Calu3 (cell line): Measurements from ENCODE around the gene DKKL1. TPM values are rescaled to one million over a fixed set of nuclear protein-coding genes. Genes with fewer than 3 reads are reported as not detected.
"Not testable (repeated sequence)": the region's sequence is repeated elsewhere in the genome, so short reads cannot be mapped to it uniquely, and the experiment has no call there.

ENCODE experiments used
- BruUV-seq: library from RNA; stranded (reverse); fragments of 400-500 nt; replicated peaks from 2 replicates; lab custom pipeline; 2021; lab: Mats Ljungman, UMichigan
- CTCF ChIA-PET: fragments of 300-600 bp; sonication (Branson Sonifier 250); formaldehyde crosslinking; loops from one replicate; lab custom pipeline; 2022; ENCODE audit warnings: antibody characterized with exemption; lab: Charles Lee
- DNase-seq: peaks from one replicate; pipeline ENCODE4 v3.0.0; 2022
- H3K27ac Mint-ChIP-seq: one replicate; pipeline ENCODE4 v1.8.0; 2022; ENCODE audit warnings: mixed read lengths; ENCODE audit not compliant: unreplicated experiment
- H3K27me3 Mint-ChIP-seq: one replicate; pipeline ENCODE4 v1.8.0; 2022; ENCODE audit warnings: mixed read lengths; ENCODE audit not compliant: unreplicated experiment
- H3K36me3 Mint-ChIP-seq: one replicate; pipeline ENCODE4 v1.8.0; 2022; ENCODE audit warnings: mild to moderate bottlenecking, moderate library complexity, mixed read lengths; ENCODE audit not compliant: insufficient read depth, unreplicated experiment
- H3K4me1 Mint-ChIP-seq: one replicate; pipeline ENCODE4 v1.8.0; 2022; ENCODE audit warnings: mild to moderate bottlenecking, low read depth, mixed read lengths; ENCODE audit not compliant: unreplicated experiment
- H3K4me3 Mint-ChIP-seq: one replicate; pipeline ENCODE4 v1.8.0; 2022; ENCODE audit warnings: mild to moderate bottlenecking, low read depth, moderate library complexity, mixed read lengths; ENCODE audit not compliant: unreplicated experiment
- H3K9me3 Mint-ChIP-seq: one replicate; pipeline ENCODE4 v1.8.0; 2022; ENCODE audit warnings: low read depth, mixed read lengths; ENCODE audit not compliant: unreplicated experiment
- intact Hi-C: fragments of 100-400 bp; cut with micrococcal nuclease; formaldehyde crosslinking; loops from one replicate; pipeline ENCODE4 v1.10.0; 2022; ENCODE audit not compliant: unreplicated experiment
- total RNA-seq: library from RNA; stranded (reverse); gene quantifications from 2 replicates; pipeline ENCODE4 v1.2.3, GENCODE V29; 2022
- TF ChIP-seq, protein P1 (sequence below): fragments of 200-600 bp; IDR thresholded peaks from one replicate; pipeline ENCODE4 v1.8.0; 2022; ENCODE audit warnings: antibody characterized with exemption; ENCODE audit not compliant: unreplicated experiment

Gene DKKL1
- total RNA-seq, 1 experiment from 2014 or later = not detected

DNA sequence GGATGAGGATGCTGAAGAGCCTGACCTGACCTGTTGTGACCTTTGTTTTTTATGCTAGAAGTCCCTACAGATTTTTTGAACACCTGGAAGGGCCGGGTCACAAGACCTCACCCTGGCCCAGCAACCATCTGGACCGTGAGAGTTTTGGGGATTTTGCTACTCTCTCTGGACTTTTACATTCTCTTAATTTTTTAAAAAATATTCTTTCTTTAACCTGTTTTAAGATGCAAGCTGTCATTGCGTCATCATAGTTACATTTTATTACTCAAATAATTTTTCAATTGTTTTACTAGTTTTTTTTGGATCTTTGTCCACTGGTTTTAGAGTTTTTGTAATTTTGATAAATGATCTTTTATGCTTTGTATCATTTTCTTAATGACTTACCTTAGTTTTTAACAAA lies 7.5 kb downstream of the DKKL1 start:
- Mint-ChIP-seq H3K4me3 (no peak overlapping the region), H3K36me3 (peaks cover 3% of the 10 kb centered on the region), H3K9me3 (peaks cover 6% of the 10 kb centered on the region), H3K4me1 (no peaks in the 10 kb centered on the region), H3K27ac (no peak overlapping the region), H3K27me3 (peaks cover 41% of the 10 kb centered on the region)
- BruUV-seq = no TSS peak
- DNase-seq = no peak
- CTCF ChIA-PET = no interaction called here
- intact Hi-C loops = no loop called here
- TF ChIP-seq, protein P1, sequence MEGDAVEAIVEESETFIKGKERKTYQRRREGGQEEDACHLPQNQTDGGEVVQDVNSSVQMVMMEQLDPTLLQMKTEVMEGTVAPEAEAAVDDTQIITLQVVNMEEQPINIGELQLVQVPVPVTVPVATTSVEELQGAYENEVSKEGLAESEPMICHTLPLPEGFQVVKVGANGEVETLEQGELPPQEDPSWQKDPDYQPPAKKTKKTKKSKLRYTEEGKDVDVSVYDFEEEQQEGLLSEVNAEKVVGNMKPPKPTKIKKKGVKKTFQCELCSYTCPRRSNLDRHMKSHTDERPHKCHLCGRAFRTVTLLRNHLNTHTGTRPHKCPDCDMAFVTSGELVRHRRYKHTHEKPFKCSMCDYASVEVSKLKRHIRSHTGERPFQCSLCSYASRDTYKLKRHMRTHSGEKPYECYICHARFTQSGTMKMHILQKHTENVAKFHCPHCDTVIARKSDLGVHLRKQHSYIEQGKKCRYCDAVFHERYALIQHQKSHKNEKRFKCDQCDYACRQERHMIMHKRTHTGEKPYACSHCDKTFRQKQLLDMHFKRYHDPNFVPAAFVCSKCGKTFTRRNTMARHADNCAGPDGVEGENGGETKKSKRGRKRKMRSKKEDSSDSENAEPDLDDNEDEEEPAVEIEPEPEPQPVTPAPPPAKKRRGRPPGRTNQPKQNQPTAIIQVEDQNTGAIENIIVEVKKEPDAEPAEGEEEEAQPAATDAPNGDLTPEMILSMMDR = no peak

DNA sequence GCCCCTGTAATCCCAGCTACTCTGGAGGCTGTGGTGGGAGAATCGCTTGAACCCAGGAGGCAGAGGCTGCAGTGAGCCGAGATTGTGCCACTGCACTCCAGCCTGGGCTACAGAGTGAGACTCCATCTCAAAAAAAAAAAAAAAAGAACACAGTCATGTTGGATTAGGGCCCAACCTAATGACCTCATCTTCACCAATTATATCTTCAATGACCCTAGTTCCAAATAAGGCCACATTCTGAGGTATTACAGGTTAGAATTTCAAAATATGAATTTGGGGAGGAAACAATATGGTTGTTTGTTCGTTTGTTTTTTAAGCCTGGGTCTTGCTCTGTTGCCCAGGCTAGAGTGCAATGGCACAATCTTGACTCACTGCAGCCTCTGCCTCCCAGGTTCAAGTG lies 9.5 kb downstream of the DKKL1 start:
- H3K4me1 Mint-ChIP-seq, intact Hi-C loops, H3K36me3 Mint-ChIP-seq, DNase-seq, CTCF ChIA-PET, H3K27ac Mint-ChIP-seq, H3K9me3 Mint-ChIP-seq, H3K4me3 Mint-ChIP-seq, BruUV-seq: not testable (repeated sequence)
- peaks cover 51% of the 10 kb centered on the region for H3K27me3 Mint-ChIP-seq

DNA sequence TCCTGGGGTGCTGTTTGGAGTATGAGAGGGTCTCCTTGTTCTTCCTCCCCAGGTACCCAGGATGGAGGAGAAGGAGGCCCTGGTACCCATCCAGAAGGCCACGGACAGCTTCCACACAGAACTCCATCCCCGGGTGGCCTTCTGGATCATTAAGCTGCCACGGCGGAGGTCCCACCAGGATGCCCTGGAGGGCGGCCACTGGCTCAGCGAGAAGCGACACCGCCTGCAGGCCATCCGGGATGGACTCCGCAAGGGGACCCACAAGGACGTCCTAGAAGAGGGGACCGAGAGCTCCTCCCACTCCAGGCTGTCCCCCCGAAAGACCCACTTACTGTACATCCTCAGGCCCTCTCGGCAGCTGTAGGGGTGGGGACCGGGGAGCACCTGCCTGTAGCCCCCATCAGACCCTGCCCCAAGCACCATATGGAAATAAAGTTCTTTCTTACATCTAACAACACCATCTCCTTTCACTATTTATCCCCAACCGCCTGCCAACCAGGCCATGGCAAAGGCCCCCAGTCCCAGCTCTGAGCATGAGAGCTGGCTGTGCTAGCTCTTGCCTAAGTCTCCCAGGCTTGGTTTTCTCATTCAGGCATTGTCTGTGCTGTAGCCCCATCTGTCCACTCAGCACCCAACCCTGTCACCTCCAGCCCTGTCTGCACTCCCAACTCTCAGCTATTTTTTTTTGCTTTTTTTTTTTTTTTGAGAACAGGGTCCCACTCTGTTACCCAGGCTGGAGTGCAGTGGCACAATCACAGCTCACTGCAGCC lies 11.2 kb downstream of the DKKL1 start:
- TF ChIP-seq, protein P1 = no peak
- no TSS peak for BruUV-seq

DNA sequence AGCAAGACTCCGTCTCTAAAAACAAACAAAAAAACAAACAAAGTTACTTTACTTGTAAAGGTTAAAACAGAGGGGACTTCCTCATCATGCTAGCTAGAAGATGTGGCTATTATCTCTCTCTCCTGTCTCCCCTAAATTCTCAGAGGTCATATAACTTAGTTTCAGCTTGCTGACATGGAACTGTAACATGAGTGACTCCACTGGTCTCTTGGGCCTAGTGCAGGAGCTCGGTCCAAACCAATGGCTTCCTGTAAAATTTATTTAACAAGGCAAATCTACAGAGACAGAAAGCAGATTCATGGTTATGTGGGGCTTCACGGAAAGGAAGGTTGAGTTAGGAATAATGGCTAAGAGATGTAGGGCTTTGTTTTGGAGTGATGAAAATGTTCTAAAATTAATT lies 14.8 kb downstream of the DKKL1 start:
- H3K9me3 Mint-ChIP-seq = peaks cover 5% of the 10 kb centered on the region
- no peak for DNase-seq
- no peaks in the 10 kb centered on the region for H3K4me1 Mint-ChIP-seq
- no peaks in the 10 kb centered on the region for H3K36me3 Mint-ChIP-seq
- CTCF ChIA-PET = interaction anchor here (0.6 to 0.7 kb wide), 3 partner anchors 46 to 362 kb away, joined by 3 to 4 read pairs (median 3); no protein-coding TSS in a partner anchor
- H3K27ac Mint-ChIP-seq = no peak overlapping the region
- TF ChIP-seq, protein P1 = no peak
- H3K4me3 Mint-ChIP-seq = no peak overlapping the region
- H3K27me3 Mint-ChIP-seq = peaks cover 44% of the 10 kb centered on the region
- no TSS peak for BruUV-seq
- intact Hi-C loops = no loop called here

More for the DNA sequence above, 11.2 kb downstream of the DKKL1 start:
- intact Hi-C loops = no loop called here
- H3K4me3 Mint-ChIP-seq = no peak overlapping the region
- no peak overlapping the region for H3K27ac Mint-ChIP-seq
- H3K27me3 Mint-ChIP-seq = peaks cover 42% of the 10 kb centered on the region
- DNase-seq = no peak
- no peaks in the 10 kb centered on the region for H3K36me3 Mint-ChIP-seq
- no peaks in the 10 kb centered on the region for H3K4me1 Mint-ChIP-seq
- CTCF ChIA-PET = interaction anchor here (0.6 to 0.9 kb wide), 2 partner anchors 12 to 181 kb away, joined by 3 read pairs; partner anchors contain the start of gene TEAD2
- H3K9me3 Mint-ChIP-seq = no peaks in the 10 kb centered on the region

DNA sequence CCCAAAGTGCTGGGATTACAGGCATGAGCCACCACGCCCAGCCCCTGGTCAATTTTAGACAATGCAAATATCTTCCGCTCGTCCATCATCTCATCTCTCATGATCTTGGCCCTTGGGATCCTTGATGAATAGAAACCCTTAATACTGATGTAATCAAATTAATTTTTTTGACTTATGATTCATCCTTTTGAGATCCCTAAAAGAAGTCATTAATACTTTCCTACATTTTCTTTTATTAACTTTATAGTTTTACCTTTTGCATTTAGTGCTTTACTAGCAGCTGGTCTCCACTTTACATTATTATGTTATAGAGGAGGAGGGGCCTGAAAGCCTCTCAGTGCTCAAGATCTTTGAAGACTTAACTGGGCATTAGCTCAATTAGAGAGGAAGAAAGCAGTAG lies 16.7 kb downstream of the DKKL1 start:
- H3K27ac Mint-ChIP-seq = no peak overlapping the region
- no peak for DNase-seq
- H3K36me3 Mint-ChIP-seq = no peaks in the 10 kb centered on the region
- peaks cover 33% of the 10 kb centered on the region for H3K27me3 Mint-ChIP-seq
- intact Hi-C loops = no loop called here
- no TSS peak for BruUV-seq
- H3K9me3 Mint-ChIP-seq = peaks cover 5% of the 10 kb centered on the region
- CTCF ChIA-PET = no interaction called here
- no peak overlapping the region for H3K4me3 Mint-ChIP-seq
- TF ChIP-seq, protein P1 = no peak
- H3K4me1 Mint-ChIP-seq = no peaks in the 10 kb centered on the region
